Muscle layer of duodenum (tissue), 2 donors: ENCODE data around the gene DNAH7.

Experiments
- H3K27ac ChIP-seq: one replicate; pipeline ENCODE4 v1.7.0; 2013; ENCODE audit warnings: mild to moderate bottlenecking, low read length
- H3K27me3 ChIP-seq: one replicate; pipeline ENCODE4 v1.7.0; 2013; ENCODE audit warnings: low read depth, mild to moderate bottlenecking, control low read depth, low read length
- H3K36me3 ChIP-seq, 2 donors: one replicate each; pipeline ENCODE4 v1.7.0; 2013; ENCODE audit warnings: low read length in 2 of 2, control low read depth in 1 of 2, mild to moderate bottlenecking in 1 of 2; ENCODE audit not compliant: insufficient read depth in 2 of 2, control insufficient read depth in 1 of 2
- H3K4me1 ChIP-seq, 2 donors: one replicate each; pipeline ENCODE4 v1.7.0; 2013; ENCODE audit warnings: low read length in 2 of 2, mild to moderate bottlenecking in 2 of 2, control low read depth in 1 of 2, moderate library complexity in 1 of 2; ENCODE audit not compliant: insufficient read depth in 2 of 2, control insufficient read depth in 1 of 2
- H3K4me3 ChIP-seq, 2 donors: one replicate each; pipeline ENCODE4 v1.7.0; 2013; ENCODE audit warnings: low read length in 2 of 2, low read depth in 1 of 2, mild to moderate bottlenecking in 1 of 2
- H3K9me3 ChIP-seq, 2 donors: one replicate each; pipeline ENCODE4 v1.7.0; 2013; ENCODE audit warnings: low read length in 2 of 2, control low read depth in 1 of 2, mild to moderate bottlenecking in 1 of 2; ENCODE audit not compliant: control insufficient read depth in 1 of 2
- donor health status: healthy.

DNAH7 gene

DNA sequence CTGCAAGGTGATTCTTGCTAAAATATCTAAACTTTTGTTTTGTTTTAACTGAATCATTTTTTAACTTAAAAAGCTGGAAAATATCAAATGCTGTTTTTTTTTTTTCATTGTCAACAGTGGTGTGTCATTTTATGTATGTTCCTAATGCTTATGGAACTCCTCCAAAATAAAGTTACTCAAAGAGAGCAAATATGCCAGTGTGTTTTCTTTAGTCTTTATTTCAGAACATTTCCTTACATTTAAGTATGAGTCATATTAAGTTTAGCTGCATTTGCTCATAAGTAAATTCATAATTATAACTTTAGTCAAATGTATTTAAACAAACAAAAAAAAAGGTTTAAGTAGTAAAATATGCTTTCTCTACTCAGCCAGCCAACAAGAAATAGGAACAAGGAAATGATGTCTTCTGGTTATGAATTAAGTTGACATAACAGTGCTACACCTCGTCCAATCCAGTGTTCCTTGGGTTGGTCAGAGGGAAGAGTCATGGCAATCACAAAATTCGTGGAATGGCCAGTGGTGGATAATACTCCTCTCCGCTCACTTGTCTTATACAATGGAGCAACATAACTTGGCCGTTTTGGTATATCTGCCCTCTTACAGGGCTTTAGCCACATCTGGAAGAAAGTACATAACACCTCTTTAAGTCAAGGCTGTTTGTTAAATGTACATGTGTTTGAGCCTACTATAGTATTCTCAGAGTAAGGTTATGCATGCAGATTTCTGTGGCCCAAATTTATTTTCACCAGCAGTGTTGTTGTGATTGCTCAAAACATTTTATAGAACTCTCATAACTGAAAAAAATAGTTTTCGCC lies 330.9 kb downstream of the DNAH7 start:
- peaks cover 0 to 5% of the 10 kb centered on the region in 2 donors for H3K36me3 ChIP-seq
- no peak overlapping the region for H3K27ac ChIP-seq
- H3K4me1 ChIP-seq, result no peaks in the 10 kb centered on the region
- no peaks in the 10 kb centered on the region for H3K27me3 ChIP-seq
- H3K4me3 ChIP-seq, result no peak overlapping the region
- H3K9me3 ChIP-seq, result no peaks in the 10 kb centered on the region

DNA sequence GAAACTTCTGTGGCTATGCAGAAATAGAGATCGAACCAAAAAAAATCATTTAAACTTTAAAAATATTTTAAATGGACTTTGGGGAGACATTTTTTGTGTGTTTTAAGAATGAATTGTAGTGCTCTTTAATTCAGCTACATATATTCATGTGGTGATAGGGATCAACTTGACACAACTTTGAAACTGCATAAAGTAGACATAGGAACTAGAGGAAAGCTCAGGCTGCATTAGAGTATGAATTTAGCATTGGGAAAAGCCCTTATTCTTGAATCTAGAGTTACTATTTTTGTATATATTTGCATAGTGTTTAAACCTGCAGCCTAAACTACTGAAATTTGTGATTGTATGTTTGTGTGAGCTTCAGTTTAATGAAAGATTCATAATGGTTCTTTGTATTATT lies 333.3 kb downstream of the DNAH7 start:
- H3K4me1 ChIP-seq, result no peaks in the 10 kb centered on the region
- no peaks in the 10 kb centered on the region for H3K27me3 ChIP-seq
- H3K4me3 ChIP-seq, result no peak overlapping the region

DNA sequence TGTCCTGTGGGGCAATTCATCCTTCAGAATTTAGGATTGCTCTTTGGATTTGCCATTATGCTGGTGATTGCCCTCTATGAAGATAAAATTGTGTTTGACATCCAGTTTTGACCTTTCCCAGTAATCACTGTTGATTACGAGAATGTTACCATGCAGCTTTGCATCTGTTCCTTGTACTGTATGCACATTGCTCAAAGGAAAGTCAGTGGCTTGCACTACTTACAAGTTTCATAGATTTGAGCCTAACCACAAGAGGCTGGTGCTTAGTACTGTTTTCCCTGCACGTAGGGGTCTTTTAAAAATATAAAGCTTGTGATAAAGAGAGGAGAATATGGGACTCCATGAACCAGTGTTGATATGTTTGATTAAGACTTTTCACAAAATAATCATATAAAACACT lies 333.7 kb downstream of the DNAH7 start:
- H3K36me3 ChIP-seq, result peaks cover 7 to 19% of the 10 kb centered on the region in 2 donors
- no peaks in the 10 kb centered on the region for H3K9me3 ChIP-seq
- no peak overlapping the region for H3K27ac ChIP-seq
- H3K4me1 ChIP-seq, result no peaks in the 10 kb centered on the region
- no peak overlapping the region for H3K4me3 ChIP-seq
- H3K27me3 ChIP-seq, result no peaks in the 10 kb centered on the region

More for the DNA sequence above, 333.3 kb downstream of the DNAH7 start:
- Histone ChIP-seq H3K36me3 (peaks cover 7 to 15% of the 10 kb centered on the region in 2 donors), H3K9me3 (no peaks in the 10 kb centered on the region), H3K27ac (no peak overlapping the region)

DNA sequence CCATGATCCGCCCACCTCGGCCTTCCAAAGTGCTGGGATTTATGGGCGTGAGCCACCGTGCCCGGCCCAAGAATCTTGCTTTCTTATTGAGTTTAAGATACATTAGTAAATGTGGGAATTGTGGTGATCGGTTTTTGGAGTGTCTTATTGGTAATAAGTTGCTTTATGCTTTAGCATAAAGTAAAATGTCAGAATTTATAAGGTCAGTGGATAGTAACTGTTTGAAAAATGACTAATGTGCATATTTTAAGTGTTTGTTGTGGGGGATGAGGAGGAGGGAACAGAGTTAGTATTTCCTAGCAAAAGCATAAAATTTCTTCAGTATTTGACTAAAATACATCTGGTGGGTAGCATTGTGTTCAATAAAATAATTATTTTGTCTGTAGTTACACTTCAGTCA lies 334.2 kb downstream of the DNAH7 start:
- Histone ChIP-seq H3K4me1 (no peaks in the 10 kb centered on the region), H3K36me3 (peaks cover 7 to 20% of the 10 kb centered on the region in 2 donors), H3K9me3 (no peaks in the 10 kb centered on the region), H3K4me3 (no peak overlapping the region), H3K27ac (no peak overlapping the region), H3K27me3 (no peaks in the 10 kb centered on the region)

DNA sequence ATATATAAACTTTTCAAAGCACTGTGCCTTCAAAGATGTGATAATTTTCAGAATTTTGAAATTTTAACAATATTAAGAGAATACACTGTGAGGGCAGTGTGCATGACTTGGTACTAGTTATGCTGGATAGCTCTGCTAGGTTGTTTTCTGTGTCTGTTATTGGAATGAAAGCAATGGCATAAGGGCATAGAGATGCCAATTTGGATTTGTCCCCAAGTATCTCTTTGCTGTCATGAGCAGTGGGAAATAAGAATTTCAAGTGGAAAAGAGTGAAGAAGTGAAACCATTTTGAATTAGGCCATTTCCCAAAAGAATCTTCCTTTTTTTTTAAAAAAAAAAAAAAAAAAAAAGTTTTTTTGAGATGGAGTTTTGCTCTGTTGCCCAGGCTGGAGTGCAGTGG lies 334.8 kb downstream of the DNAH7 start:
- H3K27me3 ChIP-seq, result no peaks in the 10 kb centered on the region
- no peak overlapping the region for H3K27ac ChIP-seq
- no peaks in the 10 kb centered on the region for H3K9me3 ChIP-seq
- no peaks in the 10 kb centered on the region for H3K4me1 ChIP-seq
- H3K36me3 ChIP-seq, result peaks cover 7 to 24% of the 10 kb centered on the region in 2 donors
- no peak overlapping the region for H3K4me3 ChIP-seq

DNA sequence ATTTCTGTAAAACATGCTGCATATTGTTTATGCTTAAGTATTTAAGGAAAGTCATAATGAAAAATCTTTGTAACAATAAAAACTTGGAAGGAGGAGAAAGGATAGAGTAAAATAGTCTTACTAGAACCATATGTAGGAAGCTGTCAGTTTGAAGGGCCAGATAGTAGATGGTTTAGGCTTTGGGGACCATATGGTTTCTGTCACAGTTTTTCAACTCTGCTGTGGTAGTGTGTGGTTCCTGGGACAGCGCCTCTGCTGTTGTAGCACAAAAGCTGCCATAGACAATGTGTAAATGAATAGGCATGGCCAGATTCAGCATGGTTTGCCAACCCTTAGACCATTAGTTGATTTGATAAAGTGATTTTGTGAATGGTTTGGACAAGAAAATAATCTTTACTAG lies 336.1 kb downstream of the DNAH7 start:
- Histone ChIP-seq H3K36me3 (peaks cover 10 to 27% of the 10 kb centered on the region in 2 donors), H3K9me3 (no peaks in the 10 kb centered on the region), H3K4me1 (no peaks in the 10 kb centered on the region), H3K27ac (no peak overlapping the region), H3K4me3 (no peak overlapping the region), H3K27me3 (no peaks in the 10 kb centered on the region)

DNA sequence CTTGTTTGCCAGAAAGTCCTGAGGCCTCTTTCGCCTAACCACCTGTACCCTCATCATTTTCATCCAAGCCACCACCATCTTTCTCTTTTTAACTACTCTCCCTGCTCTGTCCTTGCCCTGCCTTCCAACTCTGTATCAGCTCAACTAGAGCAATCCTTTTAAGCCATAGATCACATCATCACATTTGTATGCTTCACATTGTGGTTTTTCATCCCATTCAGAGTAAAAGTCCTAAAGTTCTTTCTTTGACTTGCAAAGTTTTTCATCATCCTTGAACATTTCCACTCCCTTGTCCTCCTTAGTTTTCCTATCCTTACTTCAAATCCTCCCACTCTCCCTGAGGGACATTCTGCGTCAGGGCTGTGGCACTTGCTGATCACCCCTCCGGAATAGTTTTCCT lies 337.7 kb downstream of the DNAH7 start:
- Histone ChIP-seq H3K4me1 (no peaks in the 10 kb centered on the region), H3K27me3 (no peaks in the 10 kb centered on the region), H3K36me3 (peaks cover 10 to 27% of the 10 kb centered on the region in 2 donors), H3K4me3 (no peak overlapping the region), H3K27ac (no peak overlapping the region), H3K9me3 (no peaks in the 10 kb centered on the region)

DNA sequence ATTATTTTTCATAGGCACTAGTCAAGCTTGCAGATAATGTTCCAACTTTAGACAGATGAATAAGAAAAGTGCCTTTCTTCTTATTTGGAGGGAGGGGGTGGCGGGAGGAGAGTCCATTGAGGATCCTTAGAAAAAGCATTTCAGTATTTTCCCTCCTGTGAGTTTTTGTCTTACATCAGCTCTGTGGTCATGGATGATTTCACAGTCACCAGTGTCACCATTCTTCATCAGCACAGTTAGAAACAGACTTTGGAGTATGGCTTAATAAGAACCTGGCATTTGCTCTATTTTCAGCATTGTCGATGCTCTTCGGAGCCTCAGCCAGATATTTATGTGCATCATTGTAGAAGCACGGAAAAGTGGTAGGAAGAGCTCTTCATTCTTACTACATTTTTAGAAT lies 341.5 kb downstream of the DNAH7 start:
- no peak overlapping the region for H3K4me3 ChIP-seq
- no peaks in the 10 kb centered on the region for H3K9me3 ChIP-seq
- H3K36me3 ChIP-seq, result peaks cover 10 to 27% of the 10 kb centered on the region in 2 donors

DNA sequence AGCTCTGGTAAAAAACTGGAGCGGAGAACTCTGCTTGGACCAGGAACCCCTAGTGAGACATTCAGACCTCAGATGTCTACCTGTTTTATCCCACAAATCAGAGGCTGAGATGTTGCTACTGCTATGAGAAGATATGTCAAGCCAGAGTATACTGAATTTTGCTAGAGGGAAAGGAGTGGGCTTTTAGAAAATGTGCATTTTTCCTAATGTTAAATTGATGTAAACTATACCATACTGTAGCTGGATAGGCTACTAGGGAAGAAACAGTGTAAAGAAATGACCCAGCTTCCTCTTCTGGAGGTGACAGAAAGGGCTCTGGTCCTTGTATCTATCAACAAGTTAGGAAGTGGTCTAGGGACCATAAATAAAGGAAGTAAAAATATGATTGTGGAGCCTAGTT lies 346.6 kb downstream of the DNAH7 start:
- Histone ChIP-seq H3K27ac (no peak overlapping the region), H3K9me3 (no peaks in the 10 kb centered on the region), H3K4me3 (no peak overlapping the region), H3K4me1 (no peaks in the 10 kb centered on the region), H3K27me3 (no peaks in the 10 kb centered on the region), H3K36me3 (peaks cover 0 to 9% of the 10 kb centered on the region in 2 donors)

More for the DNA sequence above, 341.5 kb downstream of the DNAH7 start:
- Histone ChIP-seq H3K4me1 (no peaks in the 10 kb centered on the region), H3K27me3 (no peaks in the 10 kb centered on the region), H3K27ac (no peak overlapping the region)

DNA sequence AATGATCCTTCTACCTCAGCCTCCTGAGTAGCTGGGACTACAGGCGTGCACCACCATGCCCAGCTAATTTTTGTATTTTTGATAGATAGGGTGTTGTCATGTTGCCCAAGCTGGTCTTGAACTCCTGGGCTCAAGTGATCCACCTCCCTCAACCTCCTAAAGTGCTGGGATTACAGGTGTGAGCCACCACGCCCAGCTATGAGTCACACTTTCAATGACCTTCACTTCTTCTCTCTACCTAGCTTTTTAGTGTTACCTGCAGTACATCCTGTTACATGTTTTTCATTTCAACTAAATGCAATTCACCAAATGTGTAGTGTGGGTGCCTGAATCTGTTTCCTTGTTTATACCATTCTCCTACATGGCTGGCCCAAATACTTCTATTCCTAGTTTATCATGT lies 347.6 kb downstream of the DNAH7 start:
- H3K27me3 ChIP-seq, result no peaks in the 10 kb centered on the region
- H3K9me3 ChIP-seq, result no peaks in the 10 kb centered on the region
- H3K4me1 ChIP-seq, result no peaks in the 10 kb centered on the region
- no peak overlapping the region for H3K27ac ChIP-seq
- H3K4me3 ChIP-seq, result no peak overlapping the region
- H3K36me3 ChIP-seq, result peaks cover 0 to 17% of the 10 kb centered on the region in 2 donors

DNA sequence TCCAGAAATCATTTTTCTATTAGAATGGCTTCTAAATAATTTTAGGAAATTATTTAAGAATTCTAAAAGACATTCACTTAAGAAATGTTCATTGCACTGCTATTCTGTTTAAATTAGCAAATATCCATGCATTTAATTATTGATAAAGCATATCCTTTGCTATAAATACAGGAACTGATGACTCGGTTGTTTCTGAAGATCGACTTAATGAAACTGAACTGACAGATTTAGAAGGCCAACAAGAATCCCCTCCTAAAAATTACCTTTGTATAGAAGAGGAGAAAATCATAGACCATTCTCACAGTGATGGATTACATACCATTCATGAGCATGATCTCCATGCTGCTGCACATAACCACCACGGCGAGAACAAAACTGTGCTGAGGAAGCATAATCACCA lies 352.2 kb downstream of the DNAH7 start:
- Histone ChIP-seq H3K27me3 (no peaks in the 10 kb centered on the region), H3K4me1 (no peaks in the 10 kb centered on the region), H3K36me3 (peaks cover 0 to 28% of the 10 kb centered on the region in 2 donors), H3K27ac (no peak overlapping the region), H3K4me3 (no peak overlapping the region), H3K9me3 (no peaks in the 10 kb centered on the region)

DNA sequence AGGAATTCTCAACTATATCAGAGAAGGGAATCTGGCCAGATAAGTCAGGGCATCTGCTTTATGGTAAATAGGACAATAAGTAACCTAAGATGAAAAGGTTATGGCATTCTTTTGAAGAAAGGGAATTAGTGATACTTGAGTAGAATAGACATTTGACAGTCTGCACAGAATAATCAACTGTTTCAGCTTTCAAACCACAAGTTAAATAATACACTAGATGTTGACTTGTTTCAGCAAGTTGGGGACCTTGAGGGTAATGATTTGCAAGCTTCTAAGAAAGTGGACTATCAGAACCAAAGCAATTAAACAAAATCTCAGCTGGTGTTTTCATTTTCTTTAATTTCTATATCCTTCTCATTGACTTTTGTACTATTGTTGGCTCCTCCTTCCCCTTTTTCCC lies 357.2 kb downstream of the DNAH7 start:
- Histone ChIP-seq H3K4me3 (no peak overlapping the region), H3K9me3 (no peaks in the 10 kb centered on the region), H3K36me3 (peaks cover 6 to 19% of the 10 kb centered on the region in 2 donors), H3K27me3 (no peaks in the 10 kb centered on the region), H3K4me1 (no peaks in the 10 kb centered on the region), H3K27ac (no peak overlapping the region)
